H1 (cell line): ENCODE data around the gene TYSND1. TPM values are rescaled to one million over a fixed set of nuclear protein-coding genes. Genes with fewer than 3 reads are reported as not detected.
"Not testable (repeated sequence)": the region's sequence is repeated elsewhere in the genome, so short reads cannot be mapped to it uniquely, and the experiment has no call there.

Experiments used
- CTCF ChIA-PET: fragments of 300-600 bp; sonication (Branson Sonifier 250); formaldehyde crosslinking; loops from one replicate; lab custom pipeline; 2021; ENCODE audit not compliant: partially characterized antibody; lab: Charles Lee
- POLR2A ChIA-PET: fragments of 300-600 bp; sonication (Branson Sonifier 250); formaldehyde crosslinking; loops from one replicate; lab custom pipeline; 2021; ENCODE audit warnings: inconsistent platforms; ENCODE audit not compliant: partially characterized antibody; lab: Charles Lee
- DNase-seq, 2 experiments: peaks; one replicate each; pipeline versions ENCODE4 v3.0.0 to v3.0.0-alpha.2; 2010 to 2022; ENCODE audit warnings: low spot score in 2 of 2, low read depth in 1 of 2, mixed read lengths in 1 of 2
- FAIRE-seq: peaks from 2 replicates; lab custom pipeline; 2011; peaks lifted over from hg19 to GRCh38; lab: Jason Lieb, UNC
- H2AFZ ChIP-seq: 2 replicates; pipeline ENCODE4 v1.8.1; 2012; ENCODE audit warnings: low read length, inconsistent platforms
- H2AK5ac ChIP-seq: 2 replicates; pipeline ENCODE4 v1.6.1; 2013; ENCODE audit warnings: low read depth, low read length
- H2BK120ac ChIP-seq: replicated peaks from 2 replicates; pipeline ENCODE3; 2013; ENCODE audit warnings: low read depth, low read length, inconsistent platforms
- H2BK12ac ChIP-seq: 2 replicates; pipeline ENCODE4 v1.6.1; 2013; ENCODE audit warnings: low read depth, low read length
- H2BK15ac ChIP-seq: 2 replicates; pipeline ENCODE4 v1.6.1; 2013; ENCODE audit warnings: low read length
- H2BK20ac ChIP-seq: 2 replicates; pipeline ENCODE4 v1.6.1; 2013; ENCODE audit warnings: low read length
- H2BK5ac ChIP-seq: 2 replicates; pipeline ENCODE4 v1.6.1; 2013; ENCODE audit warnings: low read depth, low read length
- H3K14ac ChIP-seq: 2 replicates; pipeline ENCODE4 v1.6.1; 2013; ENCODE audit warnings: inconsistent platforms; ENCODE audit not compliant: insufficient read length
- H3K18ac ChIP-seq: 2 replicates; pipeline ENCODE4 v1.6.1; 2013; ENCODE audit warnings: low read length; ENCODE audit errors: extremely low read depth
- H3K23ac ChIP-seq: 2 replicates; pipeline ENCODE4 v1.6.1; 2013; ENCODE audit warnings: inconsistent platforms; ENCODE audit not compliant: insufficient read length
- H3K23me2 ChIP-seq: 2 replicates; pipeline ENCODE4 v1.6.1; 2013; ENCODE audit warnings: low read depth, low read length
- H3K27ac ChIP-seq: 2 replicates; pipeline ENCODE4 v1.6.1; 2011; ENCODE audit warnings: low read depth, low read length, inconsistent platforms
- H3K27me3 ChIP-seq, 4 experiments: replicated peaks in 1 of 4; 1 replicate in 1 of 4; 2 replicates in 3 of 4; pipeline versions ENCODE4 v1.6.1 to v1.8.1; 2011 to 2013; ENCODE audit warnings: low read length in 3 of 4, mild to moderate bottlenecking in 3 of 4, inconsistent platforms in 2 of 4, mixed read lengths in 2 of 4, moderate library complexity in 1 of 4; ENCODE audit not compliant: control insufficient read depth in 3 of 4, insufficient read depth in 3 of 4; ENCODE audit errors: extremely low read depth in 1 of 4
- H3K36me3 ChIP-seq, 4 experiments: 2 replicates each; pipeline versions ENCODE4 v1.6.1 to v1.8.1; 2011 to 2013; ENCODE audit warnings: mild to moderate bottlenecking in 4 of 4, low read length in 3 of 4, moderate library complexity in 2 of 4, control low read depth in 1 of 4, inconsistent platforms in 1 of 4; ENCODE audit not compliant: insufficient read depth in 4 of 4, control insufficient read depth in 2 of 4
- H3K4ac ChIP-seq: replicated peaks from 2 replicates; pipeline ENCODE3; 2013; ENCODE audit warnings: low read length, low read depth, mixed read lengths, inconsistent platforms; ENCODE audit not compliant: insufficient read length
- H3K4me1 ChIP-seq, 4 experiments: replicated peaks in 1 of 4; 1 replicate in 1 of 4; 2 replicates in 3 of 4; pipeline versions ENCODE4 v1.6.1 to v1.8.1; 2011 to 2013; ENCODE audit warnings: low read length in 3 of 4, inconsistent platforms in 2 of 4, mixed read lengths in 1 of 4; ENCODE audit not compliant: insufficient read depth in 4 of 4, control insufficient read depth in 3 of 4
- H3K4me2 ChIP-seq, 2 experiments: 2 replicates each; pipeline versions ENCODE4 v1.6.1 to v1.8.1; 2011 to 2013; ENCODE audit warnings: low read depth in 2 of 2, low read length in 2 of 2, control low read depth in 1 of 2, inconsistent platforms in 1 of 2, mild to moderate bottlenecking in 1 of 2; ENCODE audit not compliant: insufficient read depth in 1 of 2
- H3K4me3 ChIP-seq, 4 experiments: fragments of 200-600, 300-600 bp in 1 of 4; sonication (generic), shearing (Covaris generic), sonication (Bioruptor Twin) in 1 of 4; 2 replicates each; pipeline versions ENCODE4 v1.5.1 to v1.8.1; 2011 to 2016; ENCODE audit warnings: low read length in 4 of 4, low read depth in 3 of 4, control low read depth in 2 of 4, inconsistent platforms in 2 of 4, mild to moderate bottlenecking in 2 of 4, mixed read lengths in 1 of 4, moderate library complexity in 1 of 4; ENCODE audit not compliant: insufficient read depth in 2 of 4; ENCODE audit errors: extremely low read depth in 1 of 4
- H3K56ac ChIP-seq: replicated peaks from 2 replicates; pipeline ENCODE3; 2013; ENCODE audit warnings: low read depth, mild to moderate bottlenecking, mixed read lengths, low read length, inconsistent platforms; ENCODE audit not compliant: insufficient read length
- H3K79me1 ChIP-seq: 2 replicates; pipeline ENCODE4 v1.6.1; 2013; ENCODE audit warnings: low read depth, low read length, control low read depth
- H3K79me2 ChIP-seq, 2 experiments: 2 replicates each; pipeline versions ENCODE4 v1.6.1 to v1.8.1; 2012 to 2013; ENCODE audit warnings: low read length in 2 of 2, mild to moderate bottlenecking in 2 of 2, inconsistent platforms in 1 of 2; ENCODE audit not compliant: insufficient read depth in 2 of 2, control insufficient read depth in 1 of 2
- H3K9ac ChIP-seq, 4 experiments: replicated peaks in 1 of 4; 1 replicate in 1 of 4; 2 replicates in 3 of 4; pipeline versions ENCODE4 v1.6.1 to v1.8.1; 2011 to 2013; ENCODE audit warnings: low read depth in 3 of 4, low read length in 3 of 4, control low read depth in 2 of 4, mild to moderate bottlenecking in 2 of 4, moderate library complexity in 2 of 4, inconsistent platforms in 1 of 4; ENCODE audit errors: extremely low read depth in 1 of 4
- H3K9me3 ChIP-seq, 2 experiments: 2 replicates each; pipeline versions ENCODE4 v1.6.1 to v1.8.1; 2012 to 2013; ENCODE audit warnings: mild to moderate bottlenecking in 2 of 2, moderate library complexity in 2 of 2, control low read depth in 1 of 2, inconsistent platforms in 1 of 2, low read depth in 1 of 2, low read length in 1 of 2, mixed read lengths in 1 of 2; ENCODE audit not compliant: insufficient read depth in 2 of 2
- H4K20me1 ChIP-seq, 2 experiments: replicated peaks in 1 of 2; 2 replicates each; pipeline versions ENCODE3 to v1.8.1; 2011 to 2013; ENCODE audit warnings: inconsistent platforms in 2 of 2, low read length in 2 of 2, mild to moderate bottlenecking in 1 of 2; ENCODE audit not compliant: insufficient read depth in 2 of 2, control insufficient read depth in 1 of 2
- H4K5ac ChIP-seq: 2 replicates; pipeline ENCODE4 v1.6.1; 2013; ENCODE audit warnings: low read length, low read depth, mixed read lengths, inconsistent platforms; ENCODE audit not compliant: insufficient read length
- H4K8ac ChIP-seq: 2 replicates; pipeline ENCODE4 v1.8.0; 2013; ENCODE audit warnings: mild to moderate bottlenecking, moderate library complexity, low read length, inconsistent platforms; ENCODE audit not compliant: insufficient read depth; ENCODE audit errors: extremely low read depth
- H4K91ac ChIP-seq: replicated peaks from 2 replicates; pipeline ENCODE3; 2013; ENCODE audit warnings: low read length, mixed read lengths, inconsistent platforms; ENCODE audit not compliant: insufficient read length
- WGBS, 2 experiments: shearing (Covaris generic) in 1 of 2; methylation state at CpG; one replicate each; pipeline versions ENCODE4 v1.1.6 to v1.1.7; 2013 to 2015; ENCODE audit warnings: low lambda C conversion rate in 2 of 2, mixed read lengths in 2 of 2, inconsistent platforms in 1 of 2, low coverage in 1 of 2, missing lambda C conversion rate in 1 of 2; ENCODE audit not compliant: insufficient replicate concordance in 2 of 2, insufficient coverage in 1 of 2, insufficient read length in 1 of 2; ENCODE audit errors: extremely low coverage in 1 of 2, missing lambda C conversion rate in 1 of 2; 5-methylcytosine and 5-hydroxymethylcytosine counted together
- polyA plus RNA-seq, 7 experiments: library from polyadenylated mRNA; depleted of rRNA in 3 of 7; stranded (reverse) in 5 of 7; unstranded in 2 of 7; fragments of >200 nt in 5 of 7; fragments of 200-250 nt in 2 of 7; gene quantifications; 1 replicate in 5 of 7; 2 replicates in 1 of 7; 4 replicates in 1 of 7; pipeline versions ENCODE4 v1.2.1 to v1.2.3, GENCODE V29; 2011 to 2013; ENCODE audit warnings: missing spikeins in 2 of 7, mixed read lengths in 2 of 7
- total RNA-seq: library from RNA; stranded (reverse); fragmentation: NEBNext Ultra II Directional; extraction: Animal tissue kit (Norgen Biotek cat#: 25700); gene quantifications from 2 replicates; pipeline ENCODE4 v1.2.1, GENCODE V29; 2021

Gene TYSND1
- total and polyA plus RNA-seq, 2 of the 8 experiments (the other 6 are each of a cell fraction or from before 2014, with no cell fraction given) = 11.9 to 15.0 TPM

GRCh38 chr10:70123166-70123565 lies 23.3 kb downstream of the TYSND1 start:
- H2BK20ac ChIP-seq, H3K9ac ChIP-seq, FAIRE-seq, H3K36me3 ChIP-seq, H4K20me1 ChIP-seq, H3K4me2 ChIP-seq, H2AK5ac ChIP-seq, H3K23ac ChIP-seq, H4K91ac ChIP-seq, H2BK5ac ChIP-seq, H4K8ac ChIP-seq, H4K5ac ChIP-seq, H3K4ac ChIP-seq, H3K23me2 ChIP-seq, H2BK120ac ChIP-seq, DNase-seq, H2AFZ ChIP-seq, H3K14ac ChIP-seq, H3K27me3 ChIP-seq, H3K79me2 ChIP-seq, H3K4me3 ChIP-seq, H3K4me1 ChIP-seq, H3K56ac ChIP-seq, H3K27ac ChIP-seq, H3K18ac ChIP-seq, H3K79me1 ChIP-seq, H2BK15ac ChIP-seq, H3K9me3 ChIP-seq, H2BK12ac ChIP-seq: not testable (repeated sequence)
- ChIA-PET CTCF (interaction anchor here (0.9 to 11.0 kb wide), 8 partner anchors 8 to 1485 kb away, joined by 3 to 155 read pairs (median 4); partner anchors contain the start of gene TYSND1), POLR2A (interaction anchor here (1.7 kb wide), 1 partner anchor 9 kb away, joined by 3 read pairs; no protein-coding TSS in a partner anchor)
- WGBS, 2 experiments = 89% methylated on average over 9 of the region's 9 CpGs; no CpG with 5 or more reads in 1 of the 2 experiments
